Epithelial cell of esophagus (primary cell): ENCODE results near the gene DNAJC21.

ENCODE experiments used
- DNase-seq: peaks from one replicate; pipeline ENCODE4 v3.0.0; 2010; ENCODE audit warnings: low read depth
- H3K4me3 ChIP-seq: 2 replicates; pipeline ENCODE4 v1.5.1; 2011; ENCODE audit warnings: mild to moderate bottlenecking, low read length, control low read depth
- TF ChIP-seq, protein P1 (sequence below): IDR thresholded peaks from 2 replicates; pipeline ENCODE4 v1.5.1; 2011; ENCODE audit warnings: low read depth, mild to moderate bottlenecking, low read length, control low read depth, inconsistent platforms; ENCODE audit not compliant: insufficient read depth; ENCODE audit errors: missing control alignments

DNAJC21 gene

GRCh38 chr5:35004771-35005170 lies 75.4 kb downstream of the DNAJC21 start:
- no peak for DNase-seq
- H3K4me3 ChIP-seq: no peak overlapping the region
- TF ChIP-seq, protein P1, sequence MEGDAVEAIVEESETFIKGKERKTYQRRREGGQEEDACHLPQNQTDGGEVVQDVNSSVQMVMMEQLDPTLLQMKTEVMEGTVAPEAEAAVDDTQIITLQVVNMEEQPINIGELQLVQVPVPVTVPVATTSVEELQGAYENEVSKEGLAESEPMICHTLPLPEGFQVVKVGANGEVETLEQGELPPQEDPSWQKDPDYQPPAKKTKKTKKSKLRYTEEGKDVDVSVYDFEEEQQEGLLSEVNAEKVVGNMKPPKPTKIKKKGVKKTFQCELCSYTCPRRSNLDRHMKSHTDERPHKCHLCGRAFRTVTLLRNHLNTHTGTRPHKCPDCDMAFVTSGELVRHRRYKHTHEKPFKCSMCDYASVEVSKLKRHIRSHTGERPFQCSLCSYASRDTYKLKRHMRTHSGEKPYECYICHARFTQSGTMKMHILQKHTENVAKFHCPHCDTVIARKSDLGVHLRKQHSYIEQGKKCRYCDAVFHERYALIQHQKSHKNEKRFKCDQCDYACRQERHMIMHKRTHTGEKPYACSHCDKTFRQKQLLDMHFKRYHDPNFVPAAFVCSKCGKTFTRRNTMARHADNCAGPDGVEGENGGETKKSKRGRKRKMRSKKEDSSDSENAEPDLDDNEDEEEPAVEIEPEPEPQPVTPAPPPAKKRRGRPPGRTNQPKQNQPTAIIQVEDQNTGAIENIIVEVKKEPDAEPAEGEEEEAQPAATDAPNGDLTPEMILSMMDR: no peak
